Stimulated activated CD4-positive, alpha-beta T cell treated with anti-CD3 and anti-CD28 coated beads, Interleukin-4, amount 100 ng/mL, for 1 hour (primary cell): ENCODE data around the gene MEAK7.

Experiments used
- DNase-seq: peaks from one replicate; pipeline ENCODE4 v3.0.0-alpha.2; 2020

The MEAK7 gene

DNA sequence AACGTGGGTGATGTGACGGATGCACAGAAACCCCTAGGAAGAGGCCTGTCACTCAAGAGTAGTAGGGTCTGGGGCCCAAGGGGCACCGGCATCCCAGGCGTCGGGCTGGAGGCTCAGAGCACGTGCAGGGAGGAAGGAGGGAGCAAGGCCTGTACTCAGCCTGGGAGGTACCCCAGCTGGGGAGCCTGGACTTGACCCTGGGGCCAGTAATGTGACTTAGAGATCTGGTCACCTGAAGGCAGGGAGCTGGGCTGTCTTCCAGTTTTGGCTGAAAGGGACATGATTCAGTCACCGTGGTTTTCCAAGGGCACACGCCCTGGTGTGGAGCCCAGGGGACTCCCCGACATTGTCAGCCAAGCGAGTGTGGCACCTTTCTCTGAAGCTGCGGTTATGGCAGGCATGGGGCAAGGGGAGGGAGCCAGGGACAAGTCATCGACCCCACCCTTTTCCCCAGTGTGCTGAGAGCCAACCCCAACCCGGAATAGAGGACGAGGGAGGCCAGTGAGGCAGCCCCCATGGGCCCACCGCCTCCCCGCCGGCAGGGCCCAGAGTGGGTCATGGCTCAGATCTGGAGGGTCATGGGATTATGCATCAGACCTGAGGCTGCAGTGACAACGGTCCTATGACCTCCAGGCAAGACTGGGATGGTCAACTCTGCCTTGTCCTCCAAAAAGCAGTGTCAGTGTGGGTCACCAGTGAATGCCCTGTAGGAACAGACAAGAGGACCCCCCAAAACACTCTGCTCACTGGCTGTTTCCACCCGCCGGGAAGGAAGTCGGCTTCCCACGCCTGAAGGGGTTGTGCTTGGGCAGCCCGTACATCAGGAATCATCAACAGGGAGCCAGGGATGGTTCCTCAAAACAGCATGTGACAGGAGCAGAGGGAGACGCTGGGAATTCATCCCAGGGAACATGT, 41.9 kb downstream of the MEAK7 start:
- no peak for DNase-seq

DNA sequence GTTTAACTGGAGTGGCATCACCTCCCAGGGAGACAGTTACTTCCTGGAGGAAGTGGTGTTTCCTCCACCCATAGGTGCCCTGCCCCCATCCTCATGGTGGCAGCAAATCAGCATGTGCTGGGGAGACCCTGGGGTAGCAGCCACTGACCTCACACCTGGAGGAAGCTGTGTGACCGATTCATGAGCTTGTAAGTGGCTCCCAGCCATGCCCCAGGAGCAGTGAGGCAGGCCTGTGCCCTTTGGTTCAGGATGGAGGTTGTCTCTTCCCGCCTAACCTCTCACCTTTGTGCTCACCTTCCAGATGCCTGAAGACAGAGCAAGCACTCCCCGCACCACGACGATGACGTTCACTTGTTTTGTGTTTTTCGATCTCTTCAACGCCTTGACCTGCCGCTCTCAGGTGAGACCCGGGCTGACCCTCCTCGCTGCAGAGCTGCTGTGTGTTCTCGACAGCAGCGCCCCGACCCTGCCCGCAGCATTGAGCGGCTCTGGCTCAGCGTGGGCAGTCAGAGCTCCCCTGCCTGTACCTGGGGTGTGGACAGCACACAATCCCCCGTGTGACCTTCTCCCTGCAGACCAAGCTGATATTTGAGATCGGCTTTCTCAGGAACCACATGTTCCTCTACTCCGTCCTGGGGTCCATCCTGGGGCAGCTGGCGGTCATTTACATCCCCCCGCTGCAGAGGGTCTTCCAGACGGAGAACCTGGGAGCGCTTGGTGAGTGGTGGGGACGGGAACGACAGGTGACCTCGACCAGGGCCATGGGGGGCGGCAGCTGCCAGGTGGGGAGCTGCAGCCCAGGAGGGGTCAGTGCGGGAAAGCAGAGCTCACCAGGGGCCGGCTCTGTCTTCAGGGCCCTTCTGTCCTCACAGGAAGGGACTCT, 42.8 kb downstream of the MEAK7 start:
- DNase-seq = no peak

- no peak for DNase-seq
Observed at GRCh38 chr16:84461029-84461412, 43.4 kb downstream of the MEAK7 start.

DNA sequence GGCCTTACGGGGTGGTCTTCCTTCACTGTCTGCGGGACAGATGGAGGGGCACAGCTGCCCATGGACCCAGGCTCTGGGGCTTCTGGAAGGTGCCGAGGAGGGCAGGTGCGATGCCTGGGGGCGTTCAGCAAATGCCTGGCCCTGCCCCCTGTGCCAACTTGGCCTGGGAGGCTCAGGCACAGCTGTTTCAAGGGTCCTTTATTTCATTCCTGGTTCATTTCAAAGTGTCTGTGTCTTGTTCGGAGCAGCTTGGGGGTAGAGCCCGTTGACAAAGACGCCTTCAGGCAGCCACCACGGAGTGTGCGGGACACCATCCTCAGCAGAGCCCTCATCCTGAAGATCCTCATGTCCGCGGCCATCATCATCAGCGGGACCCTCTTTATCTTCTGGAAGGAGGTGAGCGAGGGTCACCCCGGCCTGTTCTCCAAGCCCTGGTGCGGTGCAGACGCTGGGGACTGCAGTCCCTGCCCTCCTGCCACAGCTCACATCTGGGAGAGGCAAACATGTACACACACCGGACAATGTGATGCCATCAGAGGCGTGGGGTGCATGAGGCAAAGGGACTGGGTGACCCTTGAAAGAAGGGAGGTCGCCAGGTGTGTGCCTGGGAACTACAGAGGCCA, 43.9 kb downstream of the MEAK7 start:
- no peak for DNase-seq

GRCh38 chr16:84459941-84460405, 44.5 kb downstream of the MEAK7 start:
- DNase-seq = no peak

DNA sequence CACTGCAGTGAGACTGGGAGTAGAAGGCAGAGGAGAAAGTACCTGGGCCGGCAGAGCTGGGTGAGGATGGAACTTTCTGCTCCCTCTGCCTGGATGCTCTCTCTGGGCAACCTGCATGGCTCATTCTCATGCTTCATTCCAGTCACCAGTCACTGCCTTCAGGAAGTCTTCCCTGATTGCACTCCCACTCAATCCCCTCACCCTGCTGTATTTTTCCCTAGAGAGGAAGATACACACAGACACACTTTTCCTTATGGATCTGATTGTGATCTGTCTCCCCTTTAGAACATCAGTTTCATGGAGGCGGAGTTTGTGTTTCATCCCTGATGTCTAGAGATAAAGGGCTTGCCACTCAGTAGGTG, 44.9 kb downstream of the MEAK7 start:
- no peak for DNase-seq

DNA sequence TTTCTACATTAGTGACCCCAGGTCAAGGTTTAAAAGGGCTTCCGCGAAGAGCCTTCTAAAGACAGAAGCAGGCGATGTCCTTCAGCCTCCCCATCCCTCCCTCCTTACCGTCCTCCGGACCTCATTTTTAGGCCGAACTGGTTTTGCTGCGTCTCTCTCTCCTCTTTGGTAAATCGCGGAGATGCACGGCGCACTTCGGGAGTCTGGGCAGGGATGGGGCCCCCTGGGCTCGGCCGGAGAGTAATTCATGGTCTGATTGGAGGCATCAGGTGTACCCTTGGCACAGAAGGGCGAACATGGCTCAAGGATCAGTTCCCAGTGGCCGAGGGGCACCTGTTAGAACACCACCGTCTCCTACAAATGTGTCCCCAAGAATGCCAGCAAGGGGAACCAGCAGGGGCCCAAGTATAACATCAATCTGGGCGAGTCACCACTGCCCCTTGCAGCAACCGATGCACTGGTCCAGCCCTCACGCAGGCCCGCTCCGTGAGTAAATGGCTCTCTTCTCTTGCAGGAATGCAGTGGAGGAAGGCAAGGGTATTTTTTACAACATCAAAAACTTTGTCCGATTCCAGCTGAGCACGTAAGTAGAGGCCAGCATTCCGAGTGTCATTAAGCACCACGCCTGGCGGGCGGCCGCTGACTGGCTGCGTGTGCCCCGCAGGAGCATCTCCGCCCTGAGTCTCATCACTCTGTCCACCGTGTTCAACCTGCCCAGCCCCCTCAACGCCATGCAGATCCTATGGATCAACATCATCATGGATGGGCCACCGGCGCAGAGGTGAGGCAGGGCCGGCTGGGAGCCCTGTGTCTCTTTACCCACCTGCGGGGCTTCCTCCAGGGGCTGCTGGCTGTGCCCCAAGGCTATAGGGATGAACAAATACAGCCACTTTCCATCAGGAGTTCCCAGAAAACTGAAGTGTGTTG, 45.6 kb downstream of the MEAK7 start:
- DNase-seq = no peak

- DNase-seq = no peak
Observed at GRCh38 chr16:84455031-84455430, 49.4 kb downstream of the MEAK7 start.
